ENCODE measurements around the gene SLC4A2.
A peak's percentile ranks its signal among the peaks of the same experiment; 100 is the strongest.

The SLC4A2 gene, protein sequence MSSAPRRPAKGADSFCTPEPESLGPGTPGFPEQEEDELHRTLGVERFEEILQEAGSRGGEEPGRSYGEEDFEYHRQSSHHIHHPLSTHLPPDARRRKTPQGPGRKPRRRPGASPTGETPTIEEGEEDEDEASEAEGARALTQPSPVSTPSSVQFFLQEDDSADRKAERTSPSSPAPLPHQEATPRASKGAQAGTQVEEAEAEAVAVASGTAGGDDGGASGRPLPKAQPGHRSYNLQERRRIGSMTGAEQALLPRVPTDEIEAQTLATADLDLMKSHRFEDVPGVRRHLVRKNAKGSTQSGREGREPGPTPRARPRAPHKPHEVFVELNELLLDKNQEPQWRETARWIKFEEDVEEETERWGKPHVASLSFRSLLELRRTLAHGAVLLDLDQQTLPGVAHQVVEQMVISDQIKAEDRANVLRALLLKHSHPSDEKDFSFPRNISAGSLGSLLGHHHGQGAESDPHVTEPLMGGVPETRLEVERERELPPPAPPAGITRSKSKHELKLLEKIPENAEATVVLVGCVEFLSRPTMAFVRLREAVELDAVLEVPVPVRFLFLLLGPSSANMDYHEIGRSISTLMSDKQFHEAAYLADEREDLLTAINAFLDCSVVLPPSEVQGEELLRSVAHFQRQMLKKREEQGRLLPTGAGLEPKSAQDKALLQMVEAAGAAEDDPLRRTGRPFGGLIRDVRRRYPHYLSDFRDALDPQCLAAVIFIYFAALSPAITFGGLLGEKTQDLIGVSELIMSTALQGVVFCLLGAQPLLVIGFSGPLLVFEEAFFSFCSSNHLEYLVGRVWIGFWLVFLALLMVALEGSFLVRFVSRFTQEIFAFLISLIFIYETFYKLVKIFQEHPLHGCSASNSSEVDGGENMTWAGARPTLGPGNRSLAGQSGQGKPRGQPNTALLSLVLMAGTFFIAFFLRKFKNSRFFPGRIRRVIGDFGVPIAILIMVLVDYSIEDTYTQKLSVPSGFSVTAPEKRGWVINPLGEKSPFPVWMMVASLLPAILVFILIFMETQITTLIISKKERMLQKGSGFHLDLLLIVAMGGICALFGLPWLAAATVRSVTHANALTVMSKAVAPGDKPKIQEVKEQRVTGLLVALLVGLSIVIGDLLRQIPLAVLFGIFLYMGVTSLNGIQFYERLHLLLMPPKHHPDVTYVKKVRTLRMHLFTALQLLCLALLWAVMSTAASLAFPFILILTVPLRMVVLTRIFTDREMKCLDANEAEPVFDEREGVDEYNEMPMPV
- long read RNA-seq, partial matches to known transcripts: 16 of 17 reads
- long read RNA-seq, other reads (novel, unspliced or antisense): 1 of 17 reads

DNA sequence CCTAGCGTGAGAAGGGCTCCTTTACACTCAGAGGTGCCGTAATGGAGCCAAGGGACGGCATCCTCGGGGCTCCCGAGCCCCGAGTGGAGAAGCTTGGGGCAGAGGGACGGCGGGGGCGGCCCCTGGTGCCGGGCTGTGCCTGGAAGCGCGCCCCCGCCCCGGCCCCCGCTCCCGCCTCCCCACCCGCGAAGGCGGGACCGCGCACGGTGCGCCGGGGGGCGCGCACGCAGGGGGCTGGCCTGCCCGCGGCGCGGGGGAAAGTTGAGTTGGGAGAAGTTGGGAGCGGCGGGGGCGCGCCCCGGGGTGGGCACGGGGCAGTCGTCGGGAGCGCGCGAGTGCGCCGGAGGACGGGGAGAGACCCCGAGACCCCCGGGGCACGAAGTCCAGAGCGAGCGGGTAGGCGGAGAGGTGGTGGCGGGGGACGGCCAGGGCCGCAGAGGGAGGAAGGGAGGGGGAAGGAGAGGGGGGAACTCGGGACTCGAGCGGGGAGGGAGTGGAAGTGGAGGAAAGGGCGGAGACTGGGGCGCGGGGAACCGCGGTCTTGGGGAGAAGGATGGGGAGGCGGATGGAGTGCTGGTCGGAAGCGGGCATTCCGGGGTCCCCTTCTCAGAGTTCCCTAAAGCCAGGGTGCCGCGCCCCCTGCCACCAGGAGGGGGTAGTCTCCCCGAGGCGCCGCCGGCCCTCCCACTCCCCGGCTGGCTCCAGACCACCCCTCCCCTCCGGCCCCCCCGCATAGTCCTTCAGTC, at the start of gene SLC4A2:
Gene SLC4A2 (plus strand): TSS at position 223 of the 746 bp plus-strand sequence. CDS start 2,399 bp downstream, outside the sequence.
- peak within 1 kb of the TSS; percentile 84 for H3K4me3 ChIP-seq (replicated peaks; ENCODE audit: insufficient read depth, low read length)
- peak; percentile 81 to 86 for DNase-seq (ENCODE audit: low read depth in 1 of 2, low spot score in 1 of 2)
- peak within 1 kb of the TSS; percentile 71 for H3K27ac ChIP-seq (replicated peaks)
- no peaks in the 10 kb centered on the region for H3K27me3 ChIP-seq (ENCODE audit: insufficient read depth, poor library complexity, severe bottlenecking)
- TF ChIP-seq GABPA (IDR thresholded peaks at IDR 0.05; ENCODE audit: low read depth) (0 out of 2 replicates have a peak, but pooled peaks have one; percentile 20), POLR2AphosphoS5 (IDR thresholded peaks at IDR 0.05; ENCODE audit: low read depth) (no peak), SPI1 (IDR thresholded peaks at IDR 0.05; ENCODE audit: borderline replicate concordance, low read depth) (0 out of 2 replicates have a peak, but pooled peaks have one; percentile 37), REST (IDR thresholded peaks at IDR 0.05; ENCODE audit: insufficient replicate concordance, low read depth) (no peak)
- TF ChIP-seq, protein P1, sequence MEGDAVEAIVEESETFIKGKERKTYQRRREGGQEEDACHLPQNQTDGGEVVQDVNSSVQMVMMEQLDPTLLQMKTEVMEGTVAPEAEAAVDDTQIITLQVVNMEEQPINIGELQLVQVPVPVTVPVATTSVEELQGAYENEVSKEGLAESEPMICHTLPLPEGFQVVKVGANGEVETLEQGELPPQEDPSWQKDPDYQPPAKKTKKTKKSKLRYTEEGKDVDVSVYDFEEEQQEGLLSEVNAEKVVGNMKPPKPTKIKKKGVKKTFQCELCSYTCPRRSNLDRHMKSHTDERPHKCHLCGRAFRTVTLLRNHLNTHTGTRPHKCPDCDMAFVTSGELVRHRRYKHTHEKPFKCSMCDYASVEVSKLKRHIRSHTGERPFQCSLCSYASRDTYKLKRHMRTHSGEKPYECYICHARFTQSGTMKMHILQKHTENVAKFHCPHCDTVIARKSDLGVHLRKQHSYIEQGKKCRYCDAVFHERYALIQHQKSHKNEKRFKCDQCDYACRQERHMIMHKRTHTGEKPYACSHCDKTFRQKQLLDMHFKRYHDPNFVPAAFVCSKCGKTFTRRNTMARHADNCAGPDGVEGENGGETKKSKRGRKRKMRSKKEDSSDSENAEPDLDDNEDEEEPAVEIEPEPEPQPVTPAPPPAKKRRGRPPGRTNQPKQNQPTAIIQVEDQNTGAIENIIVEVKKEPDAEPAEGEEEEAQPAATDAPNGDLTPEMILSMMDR (IDR thresholded peaks at IDR 0.05; ENCODE audit: insufficient read depth, low read length): no peak

DNA sequence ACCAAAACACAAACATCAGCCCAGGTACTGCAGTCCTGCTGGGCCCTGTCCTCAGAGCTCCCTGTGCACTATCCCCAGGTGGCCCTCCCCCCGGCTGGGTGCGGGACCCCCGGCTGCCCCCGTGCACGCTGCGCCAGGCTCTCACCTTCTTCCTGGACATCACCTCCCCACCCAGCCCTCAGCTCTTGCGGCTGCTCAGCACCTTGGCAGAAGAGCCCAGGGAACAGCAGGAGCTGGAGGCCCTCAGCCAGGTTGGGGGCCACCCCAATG, 49.4 kb upstream of the SLC4A2 start:
- H3K27me3 ChIP-seq (ENCODE audit: insufficient read depth, poor library complexity, severe bottlenecking): peaks cover 6% of the 10 kb centered on the region
- no peak overlapping the region for H3K4me3 ChIP-seq (replicated peaks; ENCODE audit: insufficient read depth, low read length)
- no peak overlapping the region for H3K27ac ChIP-seq (replicated peaks)
- TF ChIP-seq GABPA (IDR thresholded peaks at IDR 0.05; ENCODE audit: low read depth) (no peak), REST (IDR thresholded peaks at IDR 0.05; ENCODE audit: insufficient replicate concordance, low read depth) (no peak), POLR2AphosphoS5 (IDR thresholded peaks at IDR 0.05; ENCODE audit: low read depth) (no peak), SPI1 (IDR thresholded peaks at IDR 0.05; ENCODE audit: borderline replicate concordance, low read depth) (no peak)
- TF ChIP-seq, protein P1 (IDR thresholded peaks at IDR 0.05; ENCODE audit: insufficient read depth, low read length): no peak
- no peak for DNase-seq (ENCODE audit: low read depth in 1 of 2, low spot score in 1 of 2)
